Liver (tissue), 9 donors: Measurements from ENCODE around the gene ARID3B. TPM values are rescaled to one million over a fixed set of nuclear protein-coding genes. Genes with fewer than 3 reads are reported as not detected.

Experiments
- DNase-seq: peaks from one replicate; pipeline ENCODE4 v3.0.0-alpha.2; 2017; ENCODE audit warnings: low spot score
- H3K27ac ChIP-seq, 2 donors: one replicate each; pipeline ENCODE4 v1.7.0; 2013; ENCODE audit warnings: inconsistent platforms in 2 of 2, low read length in 2 of 2, control low read depth in 1 of 2, low read depth in 1 of 2, mild to moderate bottlenecking in 1 of 2
- H3K27me3 ChIP-seq, 4 donors: one replicate each; pipeline versions ENCODE4 v1.6.1 to v1.7.0; 2013; ENCODE audit warnings: low read length in 3 of 4, inconsistent platforms in 1 of 4, mild to moderate bottlenecking in 1 of 4, moderate library complexity in 1 of 4; ENCODE audit not compliant: control insufficient read depth in 4 of 4, insufficient read depth in 4 of 4
- H3K36me3 ChIP-seq, 4 donors: one replicate each; pipeline versions ENCODE4 v1.6.1 to v1.7.0; 2013; ENCODE audit warnings: low read length in 3 of 4, mild to moderate bottlenecking in 3 of 4, low read depth in 1 of 4, moderate library complexity in 1 of 4; ENCODE audit not compliant: control insufficient read depth in 4 of 4, insufficient read depth in 3 of 4
- H3K4me1 ChIP-seq, 4 donors: one replicate each; pipeline versions ENCODE4 v1.6.1 to v1.7.0; 2013; ENCODE audit warnings: low read length in 3 of 4, mild to moderate bottlenecking in 3 of 4, moderate library complexity in 1 of 4; ENCODE audit not compliant: control insufficient read depth in 4 of 4, insufficient read depth in 4 of 4
- H3K4me3 ChIP-seq, 3 donors: one replicate each; pipeline versions ENCODE4 v1.6.1 to v1.7.0; 2013; ENCODE audit warnings: low read length in 3 of 3, control low read depth in 1 of 3, low read depth in 1 of 3, mild to moderate bottlenecking in 1 of 3
- H3K9ac ChIP-seq, 2 donors: one replicate each; pipeline ENCODE4 v1.7.0; 2013; ENCODE audit warnings: low read length in 2 of 2, mild to moderate bottlenecking in 2 of 2, moderate library complexity in 2 of 2, control low read depth in 1 of 2, low read depth in 1 of 2
- H3K9me3 ChIP-seq, 4 donors: one replicate each; pipeline versions ENCODE4 v1.6.1 to v1.7.0; 2013; ENCODE audit warnings: low read length in 3 of 4; ENCODE audit not compliant: control insufficient read depth in 4 of 4
- EGR1 ChIP-seq, 2 donors: IDR thresholded peaks; 2 replicates each; pipeline ENCODE4 v1.6.1; 2016 to 2018; ENCODE audit warnings: antibody characterized with exemption in 2 of 2, low read depth in 2 of 2
- FOXA1 ChIP-seq: IDR thresholded peaks from 2 replicates; pipeline ENCODE4 v1.6.1; 2016; ENCODE audit warnings: antibody characterized with exemption
- FOXA2 ChIP-seq: IDR thresholded peaks from 2 replicates; pipeline ENCODE4 v1.6.1; 2016; ENCODE audit warnings: antibody characterized with exemption
- GABPA ChIP-seq, 2 donors: IDR thresholded peaks in 1 of 2; conservative IDR thresholded peaks in 1 of 2; 2 replicates each; pipeline ENCODE4 v1.6.1; 2016; ENCODE audit warnings: antibody characterized with exemption in 2 of 2, mild to moderate bottlenecking in 1 of 2, moderate library complexity in 1 of 2
- HNF4A ChIP-seq, 2 donors: conservative IDR thresholded peaks; 2 replicates each; pipeline ENCODE4 v1.6.1; 2016; ENCODE audit warnings: antibody characterized with exemption in 2 of 2, mild to moderate bottlenecking in 2 of 2
- NR2F2 ChIP-seq: IDR thresholded peaks from 2 replicates; pipeline ENCODE4 v1.6.1; 2016; ENCODE audit warnings: antibody characterized with exemption
- RAD21 ChIP-seq, 2 donors: IDR thresholded peaks; 2 replicates each; pipeline ENCODE4 v1.6.1; 2016; ENCODE audit warnings: antibody characterized with exemption in 2 of 2, mild to moderate bottlenecking in 2 of 2
- RXRA ChIP-seq, 2 donors: IDR thresholded peaks; 2 replicates each; pipeline ENCODE4 v1.6.1; 2017 to 2018; ENCODE audit warnings: antibody characterized with exemption in 2 of 2, mild to moderate bottlenecking in 1 of 2
- SP1 ChIP-seq: IDR thresholded peaks from 2 replicates; pipeline ENCODE4 v1.6.1; 2018; ENCODE audit warnings: antibody characterized with exemption, mild to moderate bottlenecking
- YY1 ChIP-seq: IDR thresholded peaks from 2 replicates; pipeline ENCODE4 v1.6.1; 2016; ENCODE audit warnings: antibody characterized with exemption, mild to moderate bottlenecking
- WGBS: extraction: QIAGEN DNeasy Blood & Tissue Kit; methylation state at CpG from one replicate; pipeline ENCODE4 v1.1.7; 2013; 5-methylcytosine and 5-hydroxymethylcytosine counted together
- polyA plus RNA-seq, 2 donors: library from polyadenylated mRNA; stranded (reverse) in 1 of 2; unstranded in 1 of 2; fragments of 200-250 nt in 1 of 2; fragments of >200 nt in 1 of 2; fragmentation: Nextera tagmentation in 1 of 2; extraction: Ambion mirVana in 1 of 2; gene quantifications; one replicate each; pipeline versions ENCODE4 v1.2.1 to v1.2.3, GENCODE V29; 2013 to 2015
- total RNA-seq, 2 donors: library from RNA; depleted of rRNA; stranded (reverse); fragments of >200 nt; gene quantifications; one replicate each; pipeline ENCODE4 v1.2.3, GENCODE V29; 2014
- TF ChIP-seq, protein P1 (sequence below): IDR thresholded peaks from 2 replicates; pipeline ENCODE4 v1.6.1; 2016; ENCODE audit warnings: antibody characterized with exemption, mild to moderate bottlenecking
- TF ChIP-seq, protein P2 (sequence below): IDR thresholded peaks from 2 replicates; pipeline ENCODE4 v1.6.1; 2016; ENCODE audit warnings: antibody characterized with exemption
- TF ChIP-seq, protein P3 (sequence below): IDR thresholded peaks from 2 replicates; pipeline ENCODE4 v1.6.1; 2016; ENCODE audit warnings: antibody characterized with exemption
- donor health status: healthy.
- donor health status: healthy.
- donor health status: healthy.
- donor health status: healthy.
- donor health status: healthy.

The ARID3B gene
- total and polyA plus RNA-seq, 4 donors = 1.4 to 6.6 (median 2.7) TPM

DNA sequence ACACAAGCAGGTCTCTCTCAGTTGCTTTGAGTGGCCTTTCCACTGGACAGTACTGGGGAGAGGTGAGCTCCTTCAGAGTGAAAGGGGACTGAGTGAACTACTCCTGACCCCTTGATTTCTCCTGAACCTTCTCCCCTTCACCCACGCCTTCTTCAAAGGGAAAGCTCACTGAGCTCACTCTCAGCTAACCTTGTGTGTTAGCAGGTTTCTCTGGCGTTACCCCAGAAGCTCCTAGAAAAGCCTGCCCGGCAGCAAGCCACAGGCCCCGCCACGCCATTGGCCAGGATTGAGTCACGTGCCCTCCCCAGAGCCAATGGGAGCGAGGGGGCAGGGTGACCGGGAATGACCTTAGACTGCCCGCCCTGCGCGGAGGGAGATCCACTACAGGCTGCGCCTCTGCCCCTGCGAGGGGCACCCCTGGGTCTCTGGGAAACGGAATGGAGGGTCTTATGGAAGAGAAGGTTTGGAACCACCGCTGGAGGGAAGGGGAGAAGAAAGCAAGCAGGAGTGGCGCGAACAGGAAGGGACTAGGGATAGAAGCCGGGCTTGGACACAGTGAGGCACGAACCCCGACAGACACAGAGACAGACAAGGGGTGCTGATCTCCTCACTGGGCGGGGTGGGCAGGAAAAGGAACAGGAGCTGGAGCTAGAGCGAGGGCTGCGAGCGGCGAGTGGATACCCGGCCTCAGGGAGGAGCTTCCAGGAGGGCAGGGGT is 57.3 kb downstream of the ARID3B start (continued):
- TF ChIP-seq, protein P1, sequence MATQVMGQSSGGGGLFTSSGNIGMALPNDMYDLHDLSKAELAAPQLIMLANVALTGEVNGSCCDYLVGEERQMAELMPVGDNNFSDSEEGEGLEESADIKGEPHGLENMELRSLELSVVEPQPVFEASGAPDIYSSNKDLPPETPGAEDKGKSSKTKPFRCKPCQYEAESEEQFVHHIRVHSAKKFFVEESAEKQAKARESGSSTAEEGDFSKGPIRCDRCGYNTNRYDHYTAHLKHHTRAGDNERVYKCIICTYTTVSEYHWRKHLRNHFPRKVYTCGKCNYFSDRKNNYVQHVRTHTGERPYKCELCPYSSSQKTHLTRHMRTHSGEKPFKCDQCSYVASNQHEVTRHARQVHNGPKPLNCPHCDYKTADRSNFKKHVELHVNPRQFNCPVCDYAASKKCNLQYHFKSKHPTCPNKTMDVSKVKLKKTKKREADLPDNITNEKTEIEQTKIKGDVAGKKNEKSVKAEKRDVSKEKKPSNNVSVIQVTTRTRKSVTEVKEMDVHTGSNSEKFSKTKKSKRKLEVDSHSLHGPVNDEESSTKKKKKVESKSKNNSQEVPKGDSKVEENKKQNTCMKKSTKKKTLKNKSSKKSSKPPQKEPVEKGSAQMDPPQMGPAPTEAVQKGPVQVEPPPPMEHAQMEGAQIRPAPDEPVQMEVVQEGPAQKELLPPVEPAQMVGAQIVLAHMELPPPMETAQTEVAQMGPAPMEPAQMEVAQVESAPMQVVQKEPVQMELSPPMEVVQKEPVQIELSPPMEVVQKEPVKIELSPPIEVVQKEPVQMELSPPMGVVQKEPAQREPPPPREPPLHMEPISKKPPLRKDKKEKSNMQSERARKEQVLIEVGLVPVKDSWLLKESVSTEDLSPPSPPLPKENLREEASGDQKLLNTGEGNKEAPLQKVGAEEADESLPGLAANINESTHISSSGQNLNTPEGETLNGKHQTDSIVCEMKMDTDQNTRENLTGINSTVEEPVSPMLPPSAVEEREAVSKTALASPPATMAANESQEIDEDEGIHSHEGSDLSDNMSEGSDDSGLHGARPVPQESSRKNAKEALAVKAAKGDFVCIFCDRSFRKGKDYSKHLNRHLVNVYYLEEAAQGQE = peak; percentile 92
- peak in 1 of 2 donors; percentile 38 for TF ChIP-seq RAD21 (IDR thresholded peaks at IDR 0.05)
- TF ChIP-seq, protein P2, sequence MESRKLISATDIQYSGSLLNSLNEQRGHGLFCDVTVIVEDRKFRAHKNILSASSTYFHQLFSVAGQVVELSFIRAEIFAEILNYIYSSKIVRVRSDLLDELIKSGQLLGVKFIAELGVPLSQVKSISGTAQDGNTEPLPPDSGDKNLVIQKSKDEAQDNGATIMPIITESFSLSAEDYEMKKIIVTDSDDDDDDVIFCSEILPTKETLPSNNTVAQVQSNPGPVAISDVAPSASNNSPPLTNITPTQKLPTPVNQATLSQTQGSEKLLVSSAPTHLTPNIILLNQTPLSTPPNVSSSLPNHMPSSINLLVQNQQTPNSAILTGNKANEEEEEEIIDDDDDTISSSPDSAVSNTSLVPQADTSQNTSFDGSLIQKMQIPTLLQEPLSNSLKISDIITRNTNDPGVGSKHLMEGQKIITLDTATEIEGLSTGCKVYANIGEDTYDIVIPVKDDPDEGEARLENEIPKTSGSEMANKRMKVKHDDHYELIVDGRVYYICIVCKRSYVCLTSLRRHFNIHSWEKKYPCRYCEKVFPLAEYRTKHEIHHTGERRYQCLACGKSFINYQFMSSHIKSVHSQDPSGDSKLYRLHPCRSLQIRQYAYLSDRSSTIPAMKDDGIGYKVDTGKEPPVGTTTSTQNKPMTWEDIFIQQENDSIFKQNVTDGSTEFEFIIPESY = no peak
- no peak for TF ChIP-seq EGR1 (IDR thresholded peaks at IDR 0.05; ENCODE audit: low read depth in 2 of 2)
- TF ChIP-seq FOXA2 = no peak
- no peak for TF ChIP-seq FOXA1

GRCh38 chr15:74599156-74599555 is 58.1 kb downstream of the ARID3B start:
- Histone ChIP-seq H3K9me3 (no peaks in the 10 kb centered on the region), H3K36me3 (peaks cover 0 to 2% (median 1%) of the 10 kb centered on the region in 4 donors), H3K4me1 (peaks cover 0 to 20% (median 11%) of the 10 kb centered on the region in 4 donors), H3K4me3 (peak overlapping the region; percentile 50 to 65 (median 54)), H3K9ac (peak overlapping the region in 1 of 2 donors; percentile 74), H3K27me3 (no peaks in the 10 kb centered on the region), H3K27ac (no peak overlapping the region)
- 85% methylated on average over 15 of the region's 15 CpGs for WGBS
- DNase-seq = no peak
- TF ChIP-seq HNF4A (conservative IDR thresholded peaks at IDR 0.05) = no peak
- TF ChIP-seq SP1 = no peak
- TF ChIP-seq, protein P2 = no peak
- TF ChIP-seq NR2F2 = no peak
- TF ChIP-seq, protein P3, sequence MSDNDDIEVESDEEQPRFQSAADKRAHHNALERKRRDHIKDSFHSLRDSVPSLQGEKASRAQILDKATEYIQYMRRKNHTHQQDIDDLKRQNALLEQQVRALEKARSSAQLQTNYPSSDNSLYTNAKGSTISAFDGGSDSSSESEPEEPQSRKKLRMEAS = no peak
- no peak for TF ChIP-seq RAD21 (IDR thresholded peaks at IDR 0.05)
- no peak for TF ChIP-seq EGR1 (IDR thresholded peaks at IDR 0.05; ENCODE audit: low read depth in 2 of 2)
- TF ChIP-seq GABPA (IDR thresholded peaks at IDR 0.05 in 1 of 2, conservative IDR thresholded peaks at IDR 0.05 in 1 of 2) = no peak
- no peak for TF ChIP-seq YY1
- no peak for TF ChIP-seq RXRA (IDR thresholded peaks at IDR 0.05)
- TF ChIP-seq FOXA2 = no peak
